ENCODE data around the gene VAMP2. TPM values are rescaled to one million over a fixed set of nuclear protein-coding genes. Genes with fewer than 3 reads are reported as not detected.

The VAMP2 gene
- total and polyA plus RNA-seq, 9 of the 15 experiments (the other 6 are each of a cell fraction or from before 2014, with no cell fraction given): 2.3 to 31.8 (median 6.0) TPM

GRCh38 chr17:8143581-8144400, 19.0 kb downstream of the VAMP2 start:
- 93% methylated on average over 3 of the region's 22 CpGs for WGBS (ENCODE audit: insufficient coverage, low coverage, missing lambda C conversion rate)
- no peak overlapping the region for H3K9ac ChIP-seq (ENCODE audit: insufficient read depth in 1 of 2, low read depth in 2 of 2, low read length in 2 of 2)
- H3K36me3 ChIP-seq (ENCODE audit: control insufficient read depth, insufficient read depth, low read length): peaks cover 70% of the 10 kb centered on the region; the same call in 2 of the 3 replicates
- H3K4me3 ChIP-seq: no peak overlapping the region
- no peaks in the 10 kb centered on the region for H3K9me3 ChIP-seq (replicated peaks; ENCODE audit: control insufficient read depth, insufficient read depth, low read depth, low read length)
- ChIA-PET CTCF (ENCODE audit: low intra/inter-chr PET ratio) (no interaction called here), POLR2A (interaction anchor here (0.7 to 1.4 kb wide), 2 partner anchors 17 to 48 kb away, joined by 3 read pairs; no protein-coding TSS in a partner anchor)
- FAIRE-seq: no peak
- H3K27ac ChIP-seq (ENCODE audit: extremely low read depth, low read depth, low read length): no peak overlapping the region
- peaks cover 0 to 20% of the 10 kb centered on the region in 2 experiments; a peak in 3 of 5 replicates for H3K4me1 ChIP-seq (replicated peaks in 1 of 2; ENCODE audit: control insufficient read depth in 2 of 2, insufficient read depth in 2 of 2, low read length in 2 of 2)
- H3K4me2 ChIP-seq (ENCODE audit: insufficient read depth, low read length): no peak overlapping the region
- intact Hi-C loops (cut with micrococcal nuclease): no loop called here
- H2AFZ ChIP-seq (ENCODE audit: low read depth, low read length): no peak overlapping the region
- DNase-seq (ENCODE audit: extremely low read depth in 1 of 4, low spot score in 3 of 4): no peak
- ATAC-seq: no peak
- no peaks in the 10 kb centered on the region for H3K27me3 ChIP-seq (ENCODE audit: control insufficient read depth in 2 of 2, insufficient read depth in 2 of 2, low read length in 2 of 2)
- in situ Hi-C loops (cut with MboI): no loop called here
- 0 out of 2 replicates have a peak, but pooled peaks cover 2% of the 10 kb centered on the region for H4K20me1 ChIP-seq (replicated peaks; ENCODE audit: control insufficient read depth, insufficient read depth, low read length)
- H3K9me1 ChIP-seq (ENCODE audit: control insufficient read depth, insufficient read depth, low read length): no peaks in the 10 kb centered on the region
- TF ChIP-seq CCNT2 (IDR thresholded peaks at IDR 0.05; ENCODE audit: borderline replicate concordance, extremely low read depth, insufficient read length, low read depth, low read length) (no peak), FOS (IDR thresholded peaks at IDR 0.05; ENCODE audit: extremely low read depth, insufficient read length) (no peak), RBFOX2 (IDR thresholded peaks at IDR 0.05; ENCODE audit: low read depth, low read length) (0 out of 2 replicates have a peak, but pooled peaks have one; percentile 11)
- H3K79me2 ChIP-seq (ENCODE audit: control insufficient read depth, insufficient read depth, low read length): no peaks in the 10 kb centered on the region
- BruUV-seq (replicated peaks): no TSS peak
